ENCODE data around the gene BIK.

GRCh38 chr22:43142880-43143562, 32.5 kb downstream of the BIK start, which contains the start of gene MCAT:
- TF ChIP-seq CTCF (IDR thresholded peaks at IDR 0.05): no peak
- TF ChIP-seq POLR2AphosphoS5 (IDR thresholded peaks at IDR 0.05; ENCODE audit: low read depth, low read length): no peak; the same call in 1 of the 2 replicates
- TF ChIP-seq, protein P1, sequence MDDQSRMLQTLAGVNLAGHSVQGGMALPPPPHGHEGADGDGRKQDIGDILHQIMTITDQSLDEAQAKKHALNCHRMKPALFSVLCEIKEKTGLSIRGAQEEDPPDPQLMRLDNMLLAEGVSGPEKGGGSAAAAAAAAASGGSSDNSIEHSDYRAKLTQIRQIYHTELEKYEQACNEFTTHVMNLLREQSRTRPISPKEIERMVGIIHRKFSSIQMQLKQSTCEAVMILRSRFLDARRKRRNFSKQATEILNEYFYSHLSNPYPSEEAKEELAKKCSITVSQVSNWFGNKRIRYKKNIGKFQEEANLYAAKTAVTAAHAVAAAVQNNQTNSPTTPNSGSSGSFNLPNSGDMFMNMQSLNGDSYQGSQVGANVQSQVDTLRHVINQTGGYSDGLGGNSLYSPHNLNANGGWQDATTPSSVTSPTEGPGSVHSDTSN (IDR thresholded peaks at IDR 0.05): no peak
- TF ChIP-seq, protein P2, sequence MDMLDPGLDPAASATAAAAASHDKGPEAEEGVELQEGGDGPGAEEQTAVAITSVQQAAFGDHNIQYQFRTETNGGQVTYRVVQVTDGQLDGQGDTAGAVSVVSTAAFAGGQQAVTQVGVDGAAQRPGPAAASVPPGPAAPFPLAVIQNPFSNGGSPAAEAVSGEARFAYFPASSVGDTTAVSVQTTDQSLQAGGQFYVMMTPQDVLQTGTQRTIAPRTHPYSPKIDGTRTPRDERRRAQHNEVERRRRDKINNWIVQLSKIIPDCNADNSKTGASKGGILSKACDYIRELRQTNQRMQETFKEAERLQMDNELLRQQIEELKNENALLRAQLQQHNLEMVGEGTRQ (IDR thresholded peaks at IDR 0.05; ENCODE audit: borderline replicate concordance, low read depth, low read length): no peak
- TF ChIP-seq MXI1 (IDR thresholded peaks at IDR 0.05; ENCODE audit: low read depth, low read length): peak; percentile 54; the same call in 1 of the 2 replicates
- TF ChIP-seq JUND (IDR thresholded peaks at IDR 0.05): no peak
- no peak for TF ChIP-seq RCOR1 (IDR thresholded peaks at IDR 0.05; ENCODE audit: low read length)
- no peak for TF ChIP-seq EZH2phosphoT487 (IDR thresholded peaks at IDR 0.05; ENCODE audit: borderline replicate concordance, low read depth)
- TF ChIP-seq YY1 (IDR thresholded peaks at IDR 0.05; ENCODE audit: low read depth): no peak
- no peak for TF ChIP-seq RAD21 (IDR thresholded peaks at IDR 0.05; ENCODE audit: low read length)
- no peak for TF ChIP-seq EP300 (IDR thresholded peaks at IDR 0.05; ENCODE audit: borderline replicate concordance in 1 of 2, low read depth in 1 of 2, low read length in 1 of 2)
- TF ChIP-seq SMC3 (IDR thresholded peaks at IDR 0.05; ENCODE audit: low read depth, low read length): no peak
